Superior temporal gyrus (tissue), 1 donor: ENCODE data around the gene TBC1D14.
"Not testable (repeated sequence)": the region's sequence is repeated elsewhere in the genome, so short reads cannot be mapped to it uniquely, and the experiment has no call there.

Experiments used
- DNase-seq: peaks from one replicate; pipeline ENCODE4 v3.0.0-alpha.2; 2016; ENCODE audit errors: extremely low spot score

The TBC1D14 gene

DNA sequence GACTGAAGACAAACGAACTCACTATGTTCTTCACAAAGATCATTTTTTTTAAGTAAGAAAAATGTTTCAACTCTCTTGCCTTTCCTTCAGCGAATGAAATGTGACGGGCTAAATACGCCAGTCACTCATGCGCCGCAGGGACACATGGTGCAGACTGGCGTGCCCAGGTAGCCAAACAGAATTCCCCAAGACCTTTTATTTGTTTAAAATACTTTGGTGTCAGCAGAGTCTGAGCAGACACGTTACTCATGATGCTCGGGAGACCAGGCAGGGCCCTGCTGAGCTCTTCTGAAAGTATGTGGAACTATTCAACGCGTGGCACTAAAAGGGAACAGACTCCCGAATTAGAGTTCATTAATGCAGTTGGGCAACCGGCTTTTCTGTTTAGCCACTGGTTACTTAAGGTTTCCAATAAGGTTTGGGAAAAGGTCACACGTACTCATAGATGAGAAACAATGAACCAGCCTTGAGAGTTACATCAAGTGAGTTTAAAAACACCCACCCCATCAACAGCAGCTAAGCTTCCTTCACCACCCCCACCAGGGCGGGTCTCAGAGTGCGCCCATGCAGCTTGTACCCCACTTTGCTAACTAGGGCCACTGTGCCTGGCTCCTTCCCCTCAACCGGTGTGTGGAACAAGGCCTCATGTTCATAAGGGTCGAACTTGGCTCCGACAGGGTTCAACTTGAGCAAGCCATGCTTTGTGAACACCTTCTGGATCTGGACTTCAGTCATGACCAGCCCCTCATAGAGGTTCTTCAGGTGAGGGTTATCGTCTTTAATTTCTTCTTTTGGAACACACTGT lies 150.9 kb downstream of the TBC1D14 start:
- DNase-seq = no peak

DNA sequence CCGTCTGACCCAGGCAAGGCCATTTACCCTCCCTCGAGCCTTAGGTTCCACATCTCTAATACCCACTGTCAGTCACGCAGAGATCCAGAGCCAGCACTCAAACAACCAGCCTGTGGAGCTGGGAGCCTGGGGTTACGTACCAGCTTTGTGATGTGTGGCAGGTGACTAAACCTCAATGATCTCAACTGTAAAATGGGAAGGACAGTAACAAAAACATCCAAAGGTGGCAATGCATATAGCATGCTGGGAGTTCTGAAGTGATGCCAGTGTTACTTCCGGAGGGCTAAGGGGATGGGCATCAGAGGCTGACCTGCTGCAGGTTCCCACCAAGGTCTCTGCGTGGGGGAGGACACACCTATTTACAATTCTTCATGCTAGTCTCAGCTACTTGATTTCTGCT lies 152.2 kb downstream of the TBC1D14 start:
- no peak for DNase-seq

DNA sequence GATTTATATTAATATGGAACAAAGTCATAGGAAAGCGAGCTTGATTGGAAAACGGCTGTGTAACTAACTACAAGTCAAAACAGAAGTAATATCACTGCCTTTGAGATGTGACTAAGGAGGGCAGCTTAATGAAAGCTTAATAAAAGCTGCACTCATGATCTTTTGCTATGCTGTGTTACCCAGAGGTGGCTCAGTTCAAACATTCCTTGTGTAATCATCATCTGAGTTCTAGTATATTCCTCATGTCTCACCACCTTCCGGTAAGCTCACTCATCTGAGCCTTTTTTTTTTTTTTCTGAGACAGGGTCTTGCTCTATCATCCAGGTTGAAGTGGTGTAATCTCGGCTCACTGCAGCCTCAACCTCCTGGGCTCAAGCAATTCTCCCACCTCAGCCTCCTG lies 153.2 kb downstream of the TBC1D14 start:
- no peak for DNase-seq

DNA sequence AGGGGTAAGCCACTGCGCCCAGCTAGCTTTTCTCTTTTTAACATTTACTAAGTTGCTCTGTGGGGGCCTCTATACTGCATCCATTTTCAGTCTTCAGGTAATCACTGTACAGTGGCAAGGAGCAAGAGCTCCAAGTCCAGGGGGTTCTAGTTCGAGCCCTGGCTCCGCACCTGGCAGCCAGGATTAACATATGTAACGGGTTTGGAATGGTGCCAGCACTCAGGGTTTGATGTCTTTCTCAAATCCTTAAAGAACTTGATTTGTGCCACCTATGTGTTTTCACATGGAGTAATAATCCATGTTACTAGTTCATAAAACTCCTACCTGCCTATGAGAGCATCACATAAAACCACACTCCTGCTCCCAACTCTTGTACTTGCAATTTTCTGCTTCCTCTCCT lies 153.7 kb downstream of the TBC1D14 start:
- no peak for DNase-seq

DNA sequence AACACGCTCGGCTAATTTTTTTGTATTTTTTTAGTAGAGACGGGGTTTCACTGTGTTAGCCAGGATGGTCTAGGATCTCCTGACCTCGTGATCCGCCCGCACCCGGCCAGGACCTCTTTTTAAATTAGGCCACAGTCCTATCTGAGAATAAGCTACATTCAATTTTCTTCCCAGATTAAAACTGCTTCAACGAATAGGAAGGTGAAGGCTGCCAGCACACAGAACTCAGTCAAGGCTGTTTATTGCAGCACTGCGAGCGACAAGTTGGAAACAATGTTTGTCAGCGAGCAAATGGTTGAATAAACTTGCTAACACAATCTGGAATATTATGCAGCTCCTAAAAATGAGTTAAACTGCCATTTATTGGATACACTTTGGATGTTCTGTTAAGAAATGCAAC lies 156.4 kb downstream of the TBC1D14 start:
- no peak for DNase-seq

DNA sequence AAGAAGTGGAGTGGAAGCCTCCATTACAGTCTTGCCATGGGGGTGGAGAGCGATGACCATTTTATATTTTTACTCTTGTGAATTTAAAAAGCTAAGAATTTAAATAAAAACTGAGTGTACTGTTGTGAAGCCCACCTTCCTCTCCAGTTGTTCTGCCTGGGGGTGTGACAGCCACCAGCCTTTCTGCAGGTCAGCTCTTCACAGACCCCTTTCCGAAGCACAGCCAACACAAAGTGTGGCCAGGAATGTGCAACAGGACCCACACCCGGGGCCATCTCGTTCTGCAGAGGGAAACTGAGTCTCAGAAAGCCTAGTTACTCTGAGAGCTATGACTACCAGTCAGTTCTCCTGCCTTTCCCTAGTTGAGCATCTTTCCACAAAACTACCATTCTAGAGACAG lies 156.9 kb downstream of the TBC1D14 start:
- DNase-seq = no peak

DNA sequence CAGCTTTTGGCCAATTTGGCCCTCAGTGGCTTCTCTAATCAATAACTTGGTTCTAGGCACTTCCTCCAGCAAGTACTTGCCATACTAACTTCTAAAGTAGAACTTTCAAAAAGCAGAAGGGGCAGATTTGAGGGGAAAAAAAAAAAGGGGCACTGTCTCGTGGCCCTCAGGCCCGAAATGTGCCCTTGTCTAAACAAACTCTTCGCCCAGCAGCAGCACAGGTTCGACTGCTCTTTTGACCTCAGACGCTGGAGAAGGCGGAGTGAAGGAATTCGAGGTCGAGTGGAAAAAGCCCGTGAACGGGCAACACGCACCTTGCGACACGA lies 157.5 kb downstream of the TBC1D14 start:
- DNase-seq = no peak

DNA sequence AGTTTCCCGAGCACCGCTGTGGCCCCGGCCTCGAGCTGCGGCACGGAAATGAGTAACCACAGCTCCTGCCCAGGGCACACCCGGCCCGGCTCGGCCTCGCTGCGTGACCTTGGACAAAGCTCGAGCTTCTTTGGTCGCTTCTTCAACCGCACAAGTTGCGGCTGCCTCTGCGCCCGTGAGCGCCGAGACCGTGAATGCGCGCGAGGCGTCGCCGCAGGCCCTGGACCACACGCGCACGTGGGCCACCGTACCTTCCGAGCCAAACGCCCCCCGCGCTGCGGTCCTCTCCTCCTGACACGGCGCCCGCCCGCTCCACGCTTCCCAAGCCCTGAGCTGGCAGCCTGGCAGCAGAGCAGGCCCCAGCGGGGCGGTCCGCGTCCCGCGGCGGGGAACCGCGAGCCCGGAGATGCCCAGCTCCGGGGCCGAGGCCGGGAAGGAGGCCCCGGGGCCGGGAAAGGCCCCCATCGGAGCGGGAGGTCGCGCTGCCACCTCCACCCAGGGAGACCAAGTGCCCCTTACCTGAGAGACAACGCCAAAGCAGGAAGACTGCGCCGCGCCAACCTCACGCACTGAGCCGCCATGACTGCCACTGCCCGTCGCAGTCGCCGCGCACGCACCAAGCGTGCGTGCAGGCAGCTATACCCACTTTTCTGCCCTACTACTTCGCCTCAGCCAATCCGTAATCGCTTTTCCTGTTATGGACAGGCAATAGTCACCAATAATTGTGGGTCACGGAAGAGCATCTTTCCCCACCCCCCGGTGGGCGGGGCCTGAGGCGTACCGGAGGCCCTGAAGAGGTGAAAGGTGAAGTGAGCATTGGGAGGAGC lies 158.0 kb downstream of the TBC1D14 start, which contains the start of gene GRPEL1:
GRPEL1 (minus strand) TSS at position 613 of the 827 bp plus-strand sequence; CDS start at position 581, 32 bp downstream.
- peak; percentile 100 for DNase-seq

DNA sequence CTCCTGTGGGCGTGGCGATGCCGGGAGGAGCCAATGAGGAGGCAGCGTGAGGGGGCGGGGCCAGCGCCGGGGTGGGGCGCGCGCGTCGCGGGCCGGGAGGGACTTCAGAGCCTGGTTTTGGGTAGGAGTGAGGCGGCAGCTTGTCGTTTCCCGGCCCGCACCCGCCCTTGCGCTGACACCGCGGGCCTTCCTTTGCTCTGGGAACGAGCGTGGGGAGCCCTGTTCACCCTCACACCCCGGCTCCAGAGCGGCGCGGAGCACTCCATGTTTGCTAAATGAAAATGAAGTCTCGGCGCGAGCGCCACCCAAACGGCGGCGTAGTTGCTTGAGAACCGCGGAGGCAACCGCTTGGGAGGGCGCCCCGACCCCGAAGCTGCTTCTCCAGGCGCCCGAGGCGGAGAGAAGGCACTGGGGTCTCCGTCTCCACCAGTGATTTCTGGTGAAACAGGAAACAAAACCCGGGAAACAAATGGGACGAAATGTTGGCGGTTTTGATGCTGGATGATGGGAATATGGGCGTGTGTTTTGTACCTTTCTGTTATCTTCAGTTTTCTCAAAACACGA lies 158.7 kb downstream of the TBC1D14 start:
- DNase-seq = no peak

DNA sequence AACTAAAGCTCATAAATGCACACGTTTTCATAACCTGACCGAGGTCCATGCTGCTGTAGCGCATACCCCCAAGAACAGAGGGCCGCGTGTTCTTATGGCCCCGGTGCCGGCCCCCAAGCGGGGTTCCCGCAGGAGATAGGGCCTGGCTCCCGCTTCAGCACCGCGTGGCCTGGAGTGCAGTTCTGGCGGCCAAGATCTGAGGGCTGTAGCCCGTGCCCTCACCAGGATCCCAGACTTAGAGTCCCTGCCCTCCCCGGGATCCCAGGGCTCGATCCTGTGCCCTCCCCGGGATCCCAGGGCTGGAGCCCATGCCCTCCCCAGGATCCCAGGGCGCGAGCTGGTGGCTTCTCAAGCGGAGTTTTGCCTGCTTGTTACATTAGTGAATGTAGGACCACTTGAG lies 159.3 kb downstream of the TBC1D14 start:
- no peak for DNase-seq

DNA sequence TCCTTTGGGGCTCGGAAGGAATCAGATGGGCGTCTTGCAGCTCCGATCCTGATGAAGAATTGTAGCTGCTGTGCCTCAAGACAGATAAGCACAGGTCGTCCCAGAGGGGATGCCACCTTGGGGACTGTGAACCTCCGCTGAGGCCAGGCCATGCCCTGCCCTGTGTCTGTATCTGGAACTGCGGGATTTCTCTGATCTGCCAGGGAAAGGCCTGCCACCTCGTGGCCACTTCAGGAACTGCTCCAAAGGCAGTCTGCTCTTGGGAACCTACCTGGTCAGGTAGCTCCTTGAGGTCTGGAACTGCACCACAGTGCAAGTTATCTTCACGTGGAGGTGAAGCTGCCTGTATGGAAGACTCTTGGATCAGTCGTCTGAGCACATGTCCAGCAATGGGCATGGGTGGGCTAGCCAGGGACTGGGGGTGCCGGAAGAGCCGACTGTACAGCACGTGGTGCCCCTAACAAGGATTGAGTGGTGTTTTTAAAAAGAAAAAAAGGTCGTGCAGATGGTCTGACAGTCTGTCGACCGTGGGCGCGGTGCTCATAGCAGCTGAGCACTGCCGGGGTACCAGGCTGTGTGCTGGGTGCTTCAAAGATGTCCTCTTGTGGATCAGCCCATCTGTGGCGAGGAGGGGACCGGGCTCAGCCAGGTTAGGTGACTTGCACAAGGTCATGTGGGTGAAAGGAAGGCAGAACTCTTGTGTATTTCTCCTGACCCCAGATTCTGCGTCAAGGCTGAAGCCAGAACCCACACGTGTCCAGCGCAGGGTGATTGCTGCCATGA lies 161.3 kb downstream of the TBC1D14 start:
- DNase-seq = peak; percentile 88

DNA sequence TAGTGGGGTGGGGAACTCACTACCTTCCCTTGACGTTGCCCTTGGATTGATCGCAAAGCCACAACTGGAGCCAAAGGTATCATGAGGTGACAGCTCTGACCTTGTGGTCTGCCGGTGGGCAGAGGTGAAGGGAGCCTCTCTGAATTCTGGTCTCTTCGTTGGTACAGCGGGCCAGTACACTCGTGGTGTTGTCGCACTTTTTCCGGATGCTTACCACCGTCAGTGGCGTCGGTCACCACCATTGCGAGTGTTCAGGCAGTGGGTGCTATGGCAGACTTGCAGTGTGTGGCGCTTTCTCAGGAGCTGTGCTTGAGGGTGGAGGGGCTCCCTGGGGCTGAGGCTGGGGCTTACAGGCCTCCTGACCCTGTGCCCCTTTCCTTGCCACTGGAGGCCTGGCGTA lies 163.4 kb downstream of the TBC1D14 start:
- no peak for DNase-seq

DNA sequence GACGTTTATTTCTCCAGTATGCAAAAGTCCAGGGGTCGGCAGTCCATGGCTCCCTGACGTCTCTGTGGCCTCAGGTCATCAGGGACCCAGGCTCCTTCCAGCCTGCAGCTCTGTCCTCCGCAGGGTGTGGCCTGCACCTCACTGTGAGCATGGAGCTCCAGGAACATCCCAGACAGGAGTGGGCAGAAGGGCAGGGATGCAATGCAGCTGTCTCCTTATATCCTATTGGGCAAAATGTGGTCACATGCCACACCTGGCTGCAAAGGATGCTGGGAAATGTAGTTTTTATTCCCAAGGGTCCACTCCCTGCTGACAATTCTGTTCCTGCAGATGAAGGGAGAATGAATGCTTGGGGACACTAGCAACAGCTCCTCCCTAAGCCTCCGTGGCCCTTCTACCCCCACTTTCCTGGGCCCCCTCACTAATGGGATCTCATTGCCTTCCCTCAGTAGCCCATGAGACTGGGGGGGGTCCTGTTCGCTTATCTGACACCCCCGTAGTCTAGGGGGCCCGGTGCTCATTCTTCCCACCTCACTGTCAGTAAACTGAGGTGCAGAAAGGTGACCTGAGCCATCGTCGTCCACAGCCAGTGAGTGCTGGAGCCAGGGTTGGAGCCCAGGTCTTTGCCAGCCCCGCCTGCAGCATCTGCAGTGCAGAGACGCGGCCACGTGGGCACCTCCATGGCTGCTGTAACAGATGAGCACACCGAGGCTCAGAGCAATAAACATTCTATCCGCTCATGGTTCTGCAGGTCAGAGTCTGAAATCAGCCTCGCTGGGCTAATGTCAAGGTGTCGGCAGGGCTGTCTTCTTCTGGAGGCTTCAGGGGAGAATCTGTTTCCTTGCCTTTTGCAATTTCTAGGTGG lies 164.1 kb downstream of the TBC1D14 start:
- peak; percentile 73 for DNase-seq

DNA sequence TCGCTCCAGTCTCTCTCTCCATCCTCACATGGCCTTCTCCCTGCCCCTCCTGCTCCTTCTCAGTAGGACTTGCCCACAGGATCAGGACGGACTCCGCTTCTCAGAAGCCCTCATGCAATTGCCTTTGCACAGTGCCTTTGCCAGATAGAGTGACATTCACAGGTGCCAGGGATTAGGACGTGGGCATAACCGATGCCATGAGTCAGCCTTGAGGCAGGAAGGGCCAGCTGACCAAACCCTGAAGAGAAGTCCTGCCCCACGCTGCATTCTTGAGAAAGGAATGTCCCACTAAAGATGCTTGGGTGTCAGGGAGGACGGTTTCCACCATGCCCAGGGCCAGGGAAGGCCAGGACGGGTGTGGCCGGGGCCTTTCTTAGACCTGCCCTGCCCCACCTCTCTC lies 164.8 kb downstream of the TBC1D14 start:
- no peak for DNase-seq

DNA sequence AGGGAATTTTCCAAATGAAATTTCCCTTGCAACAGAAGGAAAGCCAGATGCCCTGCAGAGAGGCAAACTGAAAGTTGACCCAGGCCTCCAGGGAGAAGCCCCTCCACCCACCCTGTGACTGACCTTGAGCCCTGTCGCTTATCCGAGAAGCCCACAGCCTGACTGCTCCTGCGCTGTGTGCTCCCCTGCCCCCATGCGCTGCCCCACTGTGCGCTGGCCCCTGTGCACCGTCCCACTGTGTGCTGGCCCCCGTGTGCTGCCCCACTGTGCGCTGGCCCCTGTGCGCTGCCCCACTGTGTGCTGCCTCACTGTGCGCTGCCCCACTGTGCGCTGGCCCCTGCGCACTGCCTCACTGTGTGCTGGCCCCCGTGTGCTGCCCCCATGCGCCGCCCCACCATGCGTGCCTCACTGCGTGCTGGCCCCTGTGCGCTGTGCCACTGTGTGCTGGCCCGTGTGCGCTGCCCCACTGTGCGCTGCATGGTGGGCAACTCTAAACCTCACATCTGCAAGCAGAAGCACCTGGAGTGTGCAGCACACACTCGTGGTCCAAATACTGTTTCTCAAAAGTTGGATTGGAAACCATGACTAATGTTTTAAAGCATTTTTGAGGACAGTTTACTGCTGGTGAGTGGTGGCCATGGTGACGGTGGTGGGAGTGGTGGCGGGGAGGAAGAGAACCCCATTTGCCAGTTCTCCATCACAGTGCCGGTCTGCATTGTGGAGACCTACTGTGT lies 166.5 kb downstream of the TBC1D14 start:
- no peak for DNase-seq

DNA sequence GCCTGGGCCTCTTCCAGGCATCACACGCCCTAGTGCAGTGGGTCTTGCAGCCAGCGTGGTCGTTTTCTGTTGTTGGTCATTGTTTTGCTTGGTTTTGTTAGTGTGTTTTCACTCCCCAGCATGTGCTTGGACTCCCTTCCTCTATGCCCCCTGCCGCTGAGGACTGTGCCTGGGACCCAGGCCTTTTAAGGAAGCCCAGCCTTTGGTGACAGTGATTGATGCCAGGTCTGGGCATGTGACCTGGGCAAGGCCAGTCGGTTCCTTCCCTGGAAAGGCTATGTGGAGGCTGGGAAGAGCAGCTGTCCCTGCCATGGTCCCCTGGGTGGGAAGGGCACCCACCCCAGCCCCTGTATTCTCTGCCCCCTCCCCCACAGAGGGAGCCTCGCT lies 167.1 kb downstream of the TBC1D14 start:
- DNase-seq = no peak

DNA sequence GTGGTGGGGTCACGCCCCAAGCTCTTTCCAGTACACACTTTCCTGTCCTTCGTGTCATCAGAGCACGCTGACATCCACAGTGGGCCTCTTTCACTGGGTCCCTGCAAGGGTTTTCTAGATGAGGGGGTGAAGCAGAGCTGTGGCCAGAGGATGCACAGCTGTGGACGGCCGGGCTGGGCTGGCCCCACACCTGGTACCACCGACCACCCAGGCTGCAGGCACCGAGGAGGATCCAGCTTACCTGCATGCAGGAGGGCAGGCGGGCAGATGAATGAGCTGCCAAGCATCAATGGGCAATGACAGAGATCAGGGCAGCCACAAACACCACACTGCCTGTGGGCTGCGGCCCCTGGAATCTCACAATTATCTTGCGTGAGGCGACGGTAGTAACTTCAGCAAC lies 167.7 kb downstream of the TBC1D14 start:
- DNase-seq = no peak

DNA sequence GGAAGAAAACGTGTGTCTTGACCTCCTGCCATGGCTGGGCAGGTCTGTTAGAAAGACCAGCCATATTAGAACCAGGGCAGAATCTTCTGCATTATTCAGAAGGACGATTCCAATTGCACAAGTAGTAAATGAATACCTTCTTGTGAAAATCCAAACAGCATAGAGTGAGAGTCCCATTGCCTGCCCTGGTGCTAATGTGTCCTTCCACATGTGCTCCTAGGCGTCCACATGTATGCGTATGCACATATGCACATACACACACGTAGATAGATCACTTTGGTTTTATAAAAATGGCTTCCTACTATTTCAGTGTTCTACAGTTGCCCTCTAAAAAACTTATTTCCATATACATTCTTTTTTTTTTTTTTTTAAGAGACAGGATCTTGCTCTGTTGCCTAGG lies 168.4 kb downstream of the TBC1D14 start:
- no peak for DNase-seq

DNA sequence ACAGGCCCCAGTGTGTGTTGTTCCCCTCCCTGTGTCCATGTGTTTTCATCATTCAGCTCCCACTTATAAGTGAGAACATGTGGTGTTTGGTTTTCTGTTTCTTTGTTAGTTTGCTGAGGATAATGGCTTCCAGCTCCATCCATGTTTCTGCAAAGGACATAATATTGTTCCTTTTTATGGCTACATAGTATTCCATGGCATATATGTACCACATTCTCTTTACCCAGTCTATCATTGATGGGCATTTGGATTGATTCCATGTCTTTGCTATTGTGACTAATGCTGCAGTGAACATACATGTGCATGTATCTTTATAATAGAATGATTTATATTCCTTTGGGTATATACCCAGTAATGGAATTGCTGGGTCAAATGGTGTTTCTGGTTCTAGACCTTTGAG lies 169.9 kb downstream of the TBC1D14 start:
- not testable (repeated sequence) for DNase-seq

DNA sequence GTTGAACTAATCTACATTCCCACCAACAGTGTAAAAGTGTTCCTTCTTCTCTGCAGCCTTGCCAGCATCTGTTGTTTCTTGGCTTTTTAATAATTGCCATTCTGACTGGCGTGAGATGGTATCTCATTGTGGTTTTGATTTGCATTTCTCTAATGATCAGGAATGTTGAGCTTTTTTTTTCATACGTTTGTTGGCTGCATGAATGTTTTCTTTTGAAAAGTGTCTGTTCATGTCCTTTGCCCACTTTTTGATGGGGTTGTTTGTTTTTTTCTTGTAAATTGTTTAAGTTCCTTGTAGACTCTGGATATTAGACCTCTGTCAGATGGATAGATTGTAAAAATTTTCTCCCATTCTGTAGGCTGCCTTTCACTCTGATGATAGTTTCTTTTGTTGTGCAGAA lies 170.3 kb downstream of the TBC1D14 start:
- not testable (repeated sequence) for DNase-seq
